Psoas muscle (tissue), 8 donors: Measurements from ENCODE around the gene MBLAC2. TPM values are rescaled to one million over a fixed set of nuclear protein-coding genes. Genes with fewer than 3 reads are reported as not detected.

Experiments used
- ATAC-seq, 4 donors: fragments of 200-7000 bp; cut with Tn5 transposase; one replicate each; pipeline ENCODE4 v1.9.1; 2020; ENCODE audit warnings: moderate library complexity in 3 of 4, mild to moderate bottlenecking in 2 of 4
- DNase-seq, 2 donors: peaks; one replicate each; pipeline ENCODE4 v3.0.0-alpha.2; 2020
- H3K27ac ChIP-seq: fragments of 200-600 bp; one replicate; pipeline ENCODE4 v1.8.0; 2022
- H3K27me3 ChIP-seq, 3 donors: fragments of 200-600 bp in 1 of 3; one replicate each; pipeline versions ENCODE4 v1.6.1 to v1.8.0; 2013 to 2022; ENCODE audit warnings: low read length in 2 of 3, mild to moderate bottlenecking in 2 of 3, moderate library complexity in 1 of 3; ENCODE audit not compliant: insufficient read depth in 3 of 3
- H3K36me3 ChIP-seq, 2 donors: fragments of 200-600 bp in 1 of 2; one replicate each; pipeline versions ENCODE4 v1.6.1 to v1.8.0; 2013 to 2022; ENCODE audit warnings: low read depth in 1 of 2, mild to moderate bottlenecking in 1 of 2, moderate library complexity in 1 of 2; ENCODE audit not compliant: insufficient read depth in 1 of 2
- H3K4me1 ChIP-seq: fragments of 200-600 bp; one replicate; pipeline ENCODE4 v1.8.0; 2022
- H3K4me3 ChIP-seq: fragments of 200-600 bp; one replicate; pipeline ENCODE4 v1.8.0; 2022; ENCODE audit warnings: mild to moderate bottlenecking
- H3K9me3 ChIP-seq: fragments of 200-600 bp; one replicate; pipeline ENCODE4 v1.8.0; 2022
- CTCF ChIP-seq: fragments of 200-600 bp; IDR thresholded peaks from one replicate; pipeline ENCODE4 v1.8.0; 2022; ENCODE audit warnings: antibody characterized with exemption
- WGBS, 3 donors: extraction: QIAGEN DNeasy Blood & Tissue Kit; methylation state at CpG; one replicate each; pipeline versions ENCODE4 v1.1.6 to v1.1.7; 2013; 5-methylcytosine and 5-hydroxymethylcytosine counted together
- intact Hi-C, 2 donors: fragments of 100-400 bp; cut with DNase I; formaldehyde crosslinking; loops; one replicate each; pipeline versions ENCODE4 v1.11.0 to v1.14.2; 2022
- polyA plus RNA-seq, 3 donors: library from polyadenylated mRNA; stranded (reverse); fragments of 200-250 nt; gene quantifications; one replicate each; pipeline ENCODE4 v1.2.3, GENCODE V29; 2013
- total RNA-seq, 4 donors: library from RNA; stranded (reverse); fragmentation: NEBNext Ultra II Directional in 2 of 4; extraction: Animal tissue kit (Norgen Biotek cat#: 25700) in 2 of 4; gene quantifications; one replicate each; pipeline versions ENCODE4 v1.2.1 to v1.2.4, GENCODE V29; 2021 to 2023
- donor health status: healthy with polysubstance abuse.
- donor health status: DM: no; HTN: no; CAD: no; lungs with moderate emphysema.
- donor health status: Bipolar disorder and iron deficiency.
- donor health status: healthy.
- donor health status: DM: yes; HTN: yes; CAD: no.
- donor health status: DM: no; HTN: no; CAD: no.
- donor health status: DM: no; HTN: no; CAD: no.
- donor health status: DM: yes; HTN: yes; CAD: no.

The MBLAC2 gene
- total and polyA plus RNA-seq, 7 donors = 1.2 to 4.1 (median 2.5) TPM

GRCh38 chr5:90410178-90410762 is 64.3 kb downstream of the MBLAC2 start:
- ATAC-seq (peak in 1 of 4 donors; percentile 0), DNase-seq (no peak)
- WGBS, 3 donors = 2% methylated on average over 10 of the region's 10 CpGs
- no peak for TF ChIP-seq CTCF
- peak overlapping the region; percentile 90 for H3K4me3 ChIP-seq
- intact Hi-C loops = loop anchor here in 1 of 2 donors (5.0 kb wide), 1 partner anchor 62 kb away; the partner anchor contains the start of genes MBLAC2 and POLR3G
- H3K27ac ChIP-seq = peak overlapping the region; percentile 98
- H3K9me3 ChIP-seq = no peaks in the 10 kb centered on the region
- peaks cover 15% of the 10 kb centered on the region for H3K4me1 ChIP-seq
- H3K36me3 ChIP-seq = peaks cover 0 to 12% of the 10 kb centered on the region in 2 donors
- no peaks in the 10 kb centered on the region for H3K27me3 ChIP-seq

DNA sequence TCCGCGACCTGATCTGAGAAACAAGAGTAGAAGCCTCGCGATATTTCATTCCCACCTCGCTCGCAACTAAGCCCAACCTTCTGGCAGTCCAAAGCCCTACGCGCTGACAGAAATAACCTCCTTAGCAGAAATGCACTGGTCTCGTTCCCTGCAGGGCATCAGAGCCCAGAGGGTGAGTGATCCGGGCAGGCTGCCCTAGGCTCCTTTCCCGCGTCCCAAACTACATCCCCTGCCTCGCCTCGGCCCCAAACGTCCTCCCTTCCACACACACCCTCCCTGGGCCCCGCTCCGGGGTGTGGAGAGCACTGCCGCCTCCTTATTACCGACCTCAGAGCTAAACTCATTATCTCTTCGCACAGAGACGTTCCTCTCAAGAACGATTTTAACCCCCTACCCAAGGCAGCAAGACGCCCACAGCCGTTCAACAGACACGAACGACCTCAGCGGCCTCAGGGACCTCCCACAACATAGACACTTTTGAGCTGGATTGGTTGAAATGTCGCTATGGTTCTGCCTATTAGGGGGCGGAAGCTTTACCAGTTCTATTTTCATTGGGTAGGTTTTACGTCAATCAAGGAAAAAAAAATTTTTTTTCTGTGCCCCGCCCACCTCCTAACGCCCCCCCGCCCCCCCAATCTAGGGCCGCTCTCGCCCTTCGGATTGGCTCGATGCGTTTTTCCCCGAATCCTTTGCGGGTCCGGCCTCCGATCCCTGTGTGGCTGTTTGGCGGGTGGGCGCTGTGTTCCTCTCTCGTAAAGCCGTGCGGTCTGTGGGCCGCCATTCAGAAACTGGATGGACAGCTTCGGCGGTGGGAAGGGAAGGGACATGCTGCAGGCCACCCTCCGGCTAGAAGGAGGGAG is 65.0 kb downstream of the MBLAC2 start, which contains the start of gene CETN3:
Gene CETN3, minus strand, starts transcription at position 439 of the 860 bp plus-strand sequence. Its CDS starts 95 bp downstream, at position 344.
- H3K27ac ChIP-seq = peak within 1 kb of the TSS; percentile 98
- peak within 1 kb of the TSS; percentile 90 for H3K4me3 ChIP-seq
- DNase-seq = peak; percentile 91 to 96
- no peaks in the 10 kb centered on the region for H3K9me3 ChIP-seq
- peaks cover 15% of the 10 kb centered on the region for H3K4me1 ChIP-seq
- peak; percentile 96 to 97 (median 97) for ATAC-seq
- H3K27me3 ChIP-seq = no peaks in the 10 kb centered on the region
- TF ChIP-seq CTCF = no peak
- WGBS, 3 donors = 0% methylated on average over 51 of the region's 51 CpGs
- intact Hi-C loops = loop anchor here in 1 of 2 donors (5.0 kb wide), 1 partner anchor 63 kb away; the partner anchor contains the start of genes MBLAC2 and POLR3G
- peaks cover 0 to 16% of the 10 kb centered on the region in 2 donors for H3K36me3 ChIP-seq

GRCh38 chr5:90408571-90409317 is 65.8 kb downstream of the MBLAC2 start:
- Histone ChIP-seq H3K9me3 (no peaks in the 10 kb centered on the region), H3K36me3 (peaks cover 0 to 20% of the 10 kb centered on the region in 2 donors), H3K27me3 (no peaks in the 10 kb centered on the region), H3K27ac (peak overlapping the region; percentile 98), H3K4me3 (peak overlapping the region; percentile 90), H3K4me1 (peaks cover 15% of the 10 kb centered on the region)
- no peak for ATAC-seq
- DNase-seq = no peak
- no peak for TF ChIP-seq CTCF
- 11 to 13% (median 12%) methylated on average over 14 of the region's 14 CpGs for WGBS, 3 donors
- intact Hi-C loops = no loop called here

Other genes starting within 250 kb of the MBLAC2 start
- 10 to 100 TPM in 2 of 4 donors, 1 to 10 TPM in 2; 6.2 to 11.1 (median 9.8) TPM for gene CETN3, start 65.0 kb downstream of the MBLAC2 start, total RNA-seq
- 10 to 100 TPM in 2 of 3 donors, 1 to 10 TPM in 1; 9.9 to 11.2 (median 11.0) TPM for gene CETN3, start 65.0 kb downstream of the MBLAC2 start, polyA plus RNA-seq
- gene POLR3G, start 93 bp upstream of the MBLAC2 start, total RNA-seq = 1 to 10 TPM; 1.0 to 1.9 (median 1.7) TPM
- 1 to 10 TPM; 1.1 to 4.9 (median 4.1) TPM for gene POLR3G, start 93 bp upstream of the MBLAC2 start, polyA plus RNA-seq
- gene LYSMD3, start 54.8 kb upstream of the MBLAC2 start, total RNA-seq = 10 to 100 TPM; 13.1 to 19.9 (median 16.8) TPM
- gene LYSMD3, start 54.8 kb upstream of the MBLAC2 start, polyA plus RNA-seq = 10 to 100 TPM in 2 of 3 donors, 1 to 10 TPM in 1; 8.9 to 21.3 (median 11.4) TPM
- under 1 TPM in 3 of 4 donors, not detected in 1; 0.06 to 0.83 (median 0.23) TPM for gene ADGRV1, start 84.0 kb upstream of the MBLAC2 start, total RNA-seq
- gene ADGRV1, start 84.0 kb upstream of the MBLAC2 start, polyA plus RNA-seq = under 1 TPM; 0.05 to 0.14 (median 0.08) TPM